Inferior parietal cortex (tissue), 1 donor: ENCODE results near the gene SLC22A23.

Source experiments
- DNase-seq: peaks from one replicate; pipeline ENCODE4 v3.0.0-alpha.2; 2016; ENCODE audit errors: extremely low spot score

Gene SLC22A23

GRCh38 chr6:3227363-3228045 lies 229.3 kb downstream of the SLC22A23 start, which contains the start of gene TUBB2B:
TSS of gene TUBB2B (minus strand) at chr6:3227653. CDS start at chr6:3227543, 110 bp downstream.
- DNase-seq = peak; percentile 13

- peak; percentile 34 for DNase-seq
Measured at GRCh38 chr6:3226481-3227362, 230.1 kb downstream of the SLC22A23 start.

- DNase-seq = peak; percentile 5
Measured at GRCh38 chr6:3226042-3226441, 230.8 kb downstream of the SLC22A23 start.

- DNase-seq = no peak
Measured at GRCh38 chr6:3222506-3223038, 234.3 kb downstream of the SLC22A23 start.

- DNase-seq = no peak
Measured at GRCh38 chr6:3221578-3221977, 235.3 kb downstream of the SLC22A23 start.

- no peak for DNase-seq
Measured at GRCh38 chr6:3220366-3220765, 236.5 kb downstream of the SLC22A23 start.
